RCC 7860 (cell line): ENCODE measurements around the gene RDH11.
"Not testable (repeated sequence)": the region's sequence is repeated elsewhere in the genome, so short reads cannot be mapped to it uniquely, and the experiment has no call there.

Experiments used
- DNase-seq: peaks from one replicate; pipeline ENCODE4 v3.0.0-alpha.2; 2015; ENCODE audit warnings: low spot score
- FAIRE-seq: peaks from 2 replicates; lab custom pipeline; 2012; peaks lifted over from hg19 to GRCh38; lab: Jason Lieb, UNC

RDH11 gene

GRCh38 chr14:67705211-67705610 lies 9.6 kb upstream of the RDH11 start:
- peak; percentile 4 for DNase-seq
- no peak for FAIRE-seq

- peak; percentile 27 for DNase-seq
Measured at GRCh38 chr14:67704484-67705089, 9.0 kb upstream of the RDH11 start.

GRCh38 chr14:67703997-67704396 lies 8.4 kb upstream of the RDH11 start:
- no peak for FAIRE-seq

More at GRCh38 chr14:67704484-67705089, 9.0 kb upstream of the RDH11 start:
- no peak for FAIRE-seq

GRCh38 chr14:67701492-67701891 lies 5.9 kb upstream of the RDH11 start, which contains the start of gene RDH12:
TSS of gene RDH12 (plus strand) at chr14:67701886. CDS start at chr14:67722643, 20,757 bp downstream.
- not testable (repeated sequence) for DNase-seq, FAIRE-seq

More at GRCh38 chr14:67703997-67704396, 8.4 kb upstream of the RDH11 start:
- no peak for DNase-seq

GRCh38 chr14:67698179-67698578 lies 2.6 kb upstream of the RDH11 start:
- no peak for DNase-seq
- no peak for FAIRE-seq

GRCh38 chr14:67697006-67697405 lies 1.4 kb upstream of the RDH11 start:
- FAIRE-seq (no peak), DNase-seq (no peak)

GRCh38 chr14:67694791-67695393 lies 672 bp downstream of the RDH11 start:
- FAIRE-seq (peak; percentile 49), DNase-seq (peak; percentile 65)

GRCh38 chr14:67690011-67690410 lies 5.6 kb downstream of the RDH11 start:
- DNase-seq (no peak), FAIRE-seq (no peak)

GRCh38 chr14:67683842-67684241 lies 11.7 kb downstream of the RDH11 start:
- no peak for FAIRE-seq
- DNase-seq: no peak

- FAIRE-seq (no peak), DNase-seq (no peak)
Measured at GRCh38 chr14:67680941-67681340, 14.6 kb downstream of the RDH11 start.

- DNase-seq (peak; percentile 65), FAIRE-seq (peak; percentile 84)
Measured at GRCh38 chr14:67680121-67680602, 15.4 kb downstream of the RDH11 start.

- FAIRE-seq (no peak), DNase-seq (no peak)
Measured at GRCh38 chr14:67679006-67679405, 16.6 kb downstream of the RDH11 start.

GRCh38 chr14:67675219-67675582 lies 20.4 kb downstream of the RDH11 start:
- DNase-seq (no peak), FAIRE-seq (no peak)

GRCh38 chr14:67674480-67675218 lies 20.9 kb downstream of the RDH11 start, which contains the start of gene VTI1B:
TSS of gene VTI1B (minus strand) at chr14:67674632. CDS start at chr14:67674489, 143 bp downstream.
- FAIRE-seq (no peak), DNase-seq (peak; percentile 31)

GRCh38 chr14:67674139-67674479 lies 21.5 kb downstream of the RDH11 start:
- FAIRE-seq (no peak), DNase-seq (peak; percentile 4)

- DNase-seq (no peak), FAIRE-seq (no peak)
Measured at GRCh38 chr14:67673451-67673850, 22.1 kb downstream of the RDH11 start.

- no peak for FAIRE-seq
Measured at GRCh38 chr14:67668559-67668958, 27.0 kb downstream of the RDH11 start.

GRCh38 chr14:67666750-67667449 lies 28.7 kb downstream of the RDH11 start:
- DNase-seq (peak; percentile 5), FAIRE-seq (no peak)

More at GRCh38 chr14:67668559-67668958, 27.0 kb downstream of the RDH11 start:
- no peak for DNase-seq

GRCh38 chr14:67665868-67666267 lies 29.7 kb downstream of the RDH11 start:
- DNase-seq (no peak), FAIRE-seq (no peak)

- FAIRE-seq (no peak), DNase-seq (no peak)
Measured at GRCh38 chr14:67663633-67664032, 31.9 kb downstream of the RDH11 start.

GRCh38 chr14:67653651-67654280 lies 41.8 kb downstream of the RDH11 start:
- FAIRE-seq (no peak), DNase-seq (no peak)
